GM18502 (cell line): ENCODE measurements around the gene AGAP1.

Experiments used
- ATAC-seq: cut with Tn5 transposase; IDR thresholded peaks from one replicate; pipeline ENCODE4 v1.9.1; 2021; ENCODE audit warnings: mild to moderate bottlenecking; ENCODE audit not compliant: unreplicated experiment, poor library complexity

The AGAP1 gene

GRCh38 chr2:235506997-235507615 is 13.3 kb downstream of the AGAP1 start:
- no peak for ATAC-seq

- ATAC-seq, result no peak
These were observed 14.1 kb downstream of the AGAP1 start for GRCh38 chr2:235507928-235508327.

- ATAC-seq, result no peak
These were observed 14.7 kb downstream of the AGAP1 start for GRCh38 chr2:235508371-235509160.

GRCh38 chr2:235510318-235510717 is 16.5 kb downstream of the AGAP1 start:
- ATAC-seq, result no peak

- ATAC-seq, result no peak
These were observed 17.4 kb downstream of the AGAP1 start for GRCh38 chr2:235511187-235511661.

GRCh38 chr2:235511751-235512698 is 18.2 kb downstream of the AGAP1 start:
- ATAC-seq, result no peak

GRCh38 chr2:235512699-235513053 is 18.8 kb downstream of the AGAP1 start:
- no peak for ATAC-seq

GRCh38 chr2:235513984-235514626 is 20.3 kb downstream of the AGAP1 start:
- no peak for ATAC-seq

GRCh38 chr2:235514627-235515363 is 21.0 kb downstream of the AGAP1 start:
- ATAC-seq, result no peak

- no peak for ATAC-seq
These were observed 21.5 kb downstream of the AGAP1 start for GRCh38 chr2:235515364-235515742.

GRCh38 chr2:235515821-235516220 is 22.0 kb downstream of the AGAP1 start:
- ATAC-seq, result no peak

GRCh38 chr2:235516257-235516656 is 22.4 kb downstream of the AGAP1 start:
- ATAC-seq, result no peak

- ATAC-seq, result no peak
These were observed 24.7 kb downstream of the AGAP1 start for GRCh38 chr2:235518322-235519090.

GRCh38 chr2:235520787-235521186 is 26.9 kb downstream of the AGAP1 start:
- ATAC-seq, result no peak

- ATAC-seq, result no peak
These were observed 28.0 kb downstream of the AGAP1 start for GRCh38 chr2:235521844-235522243.

GRCh38 chr2:235523021-235523420 is 29.2 kb downstream of the AGAP1 start:
- no peak for ATAC-seq

- ATAC-seq, result no peak
These were observed 29.8 kb downstream of the AGAP1 start for GRCh38 chr2:235523486-235524150.

- ATAC-seq, result no peak
These were observed 32.3 kb downstream of the AGAP1 start for GRCh38 chr2:235526166-235526565.
